Vagina (tissue), 2 donors: Measurements from ENCODE around the gene MS4A10.

Experiments used
- CTCF ChIP-seq, 3 experiments: fragments of 450-650 bp in 2 of 3; fragments of 200-600 bp in 1 of 3; sonication (generic) in 1 of 3; IDR thresholded peaks; one replicate each; pipeline ENCODE4 v1.5.1; 2017 to 2019; ENCODE audit warnings: antibody characterized with exemption in 3 of 3, mild to moderate bottlenecking in 2 of 3, moderate library complexity in 2 of 3
- POLR2A ChIP-seq, 2 donors: fragments of 450-650 bp; IDR thresholded peaks; one replicate each; pipeline ENCODE4 v1.6.1; 2017; ENCODE audit warnings: antibody characterized with exemption in 2 of 2, mild to moderate bottlenecking in 2 of 2, moderate library complexity in 2 of 2

- TF ChIP-seq CTCF (IDR thresholded peaks at IDR 0.05): no peak
- no peak for TF ChIP-seq POLR2A (IDR thresholded peaks at IDR 0.05)
Observed at GRCh38 chr11:60795291-60795690, 10.2 kb downstream of the MS4A10 start.
